ENCODE results near the gene CFTR.

CFTR gene

DNA sequence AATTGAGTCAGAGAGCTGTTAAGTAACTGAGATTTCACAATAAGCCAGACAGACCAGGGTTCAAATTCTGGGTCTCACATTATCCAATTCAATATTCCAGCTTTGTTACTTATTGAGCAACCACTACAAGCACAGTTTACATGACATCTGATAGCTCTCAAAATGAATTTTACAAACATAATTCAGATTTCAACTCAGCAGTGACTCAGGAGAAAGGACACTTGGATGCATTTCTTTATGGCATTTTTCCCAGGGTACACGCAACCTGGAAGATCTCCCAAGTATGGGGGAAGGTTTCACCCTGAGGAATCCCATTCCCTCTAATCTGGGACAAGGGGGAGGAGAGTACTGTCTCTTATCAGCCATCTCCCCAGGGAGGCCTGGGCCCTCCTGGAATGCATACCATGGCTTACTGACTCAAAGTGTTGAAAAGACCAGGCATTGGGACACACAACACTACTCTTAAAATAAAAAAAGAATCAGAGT, 102.4 kb downstream of the CFTR start:
- H3K4me3 ChIP-seq (ENCODE audit: low read depth in 1 of 2, low read length in 1 of 2), result no peak overlapping the region
- H3K9me3 ChIP-seq, result no peaks in the 10 kb centered on the region
- H3K27me3 ChIP-seq, result no peaks in the 10 kb centered on the region
- TF ChIP-seq, protein P1, sequence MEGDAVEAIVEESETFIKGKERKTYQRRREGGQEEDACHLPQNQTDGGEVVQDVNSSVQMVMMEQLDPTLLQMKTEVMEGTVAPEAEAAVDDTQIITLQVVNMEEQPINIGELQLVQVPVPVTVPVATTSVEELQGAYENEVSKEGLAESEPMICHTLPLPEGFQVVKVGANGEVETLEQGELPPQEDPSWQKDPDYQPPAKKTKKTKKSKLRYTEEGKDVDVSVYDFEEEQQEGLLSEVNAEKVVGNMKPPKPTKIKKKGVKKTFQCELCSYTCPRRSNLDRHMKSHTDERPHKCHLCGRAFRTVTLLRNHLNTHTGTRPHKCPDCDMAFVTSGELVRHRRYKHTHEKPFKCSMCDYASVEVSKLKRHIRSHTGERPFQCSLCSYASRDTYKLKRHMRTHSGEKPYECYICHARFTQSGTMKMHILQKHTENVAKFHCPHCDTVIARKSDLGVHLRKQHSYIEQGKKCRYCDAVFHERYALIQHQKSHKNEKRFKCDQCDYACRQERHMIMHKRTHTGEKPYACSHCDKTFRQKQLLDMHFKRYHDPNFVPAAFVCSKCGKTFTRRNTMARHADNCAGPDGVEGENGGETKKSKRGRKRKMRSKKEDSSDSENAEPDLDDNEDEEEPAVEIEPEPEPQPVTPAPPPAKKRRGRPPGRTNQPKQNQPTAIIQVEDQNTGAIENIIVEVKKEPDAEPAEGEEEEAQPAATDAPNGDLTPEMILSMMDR (IDR thresholded peaks at IDR 0.05), result no peak
- no peak overlapping the region for H3K27ac ChIP-seq
- no peaks in the 10 kb centered on the region for H3K4me1 ChIP-seq (ENCODE audit: control insufficient read depth in 1 of 2, insufficient read depth in 1 of 2, low read depth in 1 of 2, low read length in 1 of 2)
- no peaks in the 10 kb centered on the region for H3K36me3 ChIP-seq

DNA sequence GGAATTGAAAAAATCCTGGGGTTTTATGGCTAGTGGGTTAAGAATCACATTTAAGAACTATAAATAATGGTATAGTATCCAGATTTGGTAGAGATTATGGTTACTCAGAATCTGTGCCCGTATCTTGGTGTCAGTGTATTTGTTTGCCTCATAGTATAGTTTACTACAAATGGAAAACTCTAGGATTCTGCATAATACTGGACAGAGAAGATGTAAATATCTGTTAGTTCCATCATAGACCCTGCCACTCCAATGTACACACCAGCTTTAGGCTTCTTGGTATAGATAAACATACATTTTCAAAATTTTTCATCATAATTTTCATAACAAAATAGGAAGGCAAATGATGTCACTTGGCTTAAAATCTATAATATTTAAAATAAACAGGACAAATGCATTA, 108.1 kb downstream of the CFTR start:
- Histone ChIP-seq H3K9me3 (no peaks in the 10 kb centered on the region), H3K4me3 (ENCODE audit: low read depth in 1 of 2, low read length in 1 of 2) (no peak overlapping the region), H3K27ac (no peak overlapping the region), H3K4me1 (ENCODE audit: control insufficient read depth in 1 of 2, insufficient read depth in 1 of 2, low read depth in 1 of 2, low read length in 1 of 2) (no peaks in the 10 kb centered on the region), H3K36me3 (no peaks in the 10 kb centered on the region), H3K27me3 (no peaks in the 10 kb centered on the region)
- TF ChIP-seq, protein P1 (IDR thresholded peaks at IDR 0.05), result no peak

DNA sequence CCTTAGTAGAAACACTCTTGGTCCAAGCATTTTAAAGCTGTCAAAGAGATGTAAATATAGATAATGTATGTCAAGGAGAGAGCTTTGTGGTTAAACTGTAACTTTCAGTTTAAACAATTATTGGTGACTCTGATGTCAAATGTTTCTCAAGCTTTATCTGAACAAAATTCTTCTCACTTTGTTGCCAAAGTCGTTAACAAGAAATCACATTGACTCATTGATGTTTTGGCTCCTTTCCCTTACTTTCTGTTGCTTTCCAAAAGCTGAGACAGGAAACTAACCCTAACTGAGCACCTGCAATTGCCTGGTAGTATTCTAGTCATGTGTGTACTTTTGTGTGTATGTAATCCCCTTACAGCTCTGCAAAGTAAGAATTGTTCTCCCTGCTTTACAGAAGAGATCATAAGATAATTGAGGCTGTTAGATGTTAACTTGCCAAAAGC, 108.5 kb downstream of the CFTR start:
- Histone ChIP-seq H3K27me3 (no peaks in the 10 kb centered on the region), H3K36me3 (no peaks in the 10 kb centered on the region), H3K9me3 (no peaks in the 10 kb centered on the region), H3K4me1 (ENCODE audit: control insufficient read depth in 1 of 2, insufficient read depth in 1 of 2, low read depth in 1 of 2, low read length in 1 of 2) (no peaks in the 10 kb centered on the region), H3K4me3 (ENCODE audit: low read depth in 1 of 2, low read length in 1 of 2) (no peak overlapping the region), H3K27ac (no peak overlapping the region)
- TF ChIP-seq, protein P1 (IDR thresholded peaks at IDR 0.05), result no peak

DNA sequence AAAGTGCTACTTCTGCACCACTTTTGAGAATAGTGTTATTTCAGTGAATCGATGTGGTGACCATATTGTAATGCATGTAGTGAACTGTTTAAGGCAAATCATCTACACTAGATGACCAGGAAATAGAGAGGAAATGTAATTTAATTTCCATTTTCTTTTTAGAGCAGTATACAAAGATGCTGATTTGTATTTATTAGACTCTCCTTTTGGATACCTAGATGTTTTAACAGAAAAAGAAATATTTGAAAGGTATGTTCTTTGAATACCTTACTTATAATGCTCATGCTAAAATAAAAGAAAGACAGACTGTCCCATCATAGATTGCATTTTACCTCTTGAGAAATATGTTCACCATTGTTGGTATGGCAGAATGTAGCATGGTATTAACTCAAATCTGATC, 110.4 kb downstream of the CFTR start:
- TF ChIP-seq, protein P1 (IDR thresholded peaks at IDR 0.05), result no peak

DNA sequence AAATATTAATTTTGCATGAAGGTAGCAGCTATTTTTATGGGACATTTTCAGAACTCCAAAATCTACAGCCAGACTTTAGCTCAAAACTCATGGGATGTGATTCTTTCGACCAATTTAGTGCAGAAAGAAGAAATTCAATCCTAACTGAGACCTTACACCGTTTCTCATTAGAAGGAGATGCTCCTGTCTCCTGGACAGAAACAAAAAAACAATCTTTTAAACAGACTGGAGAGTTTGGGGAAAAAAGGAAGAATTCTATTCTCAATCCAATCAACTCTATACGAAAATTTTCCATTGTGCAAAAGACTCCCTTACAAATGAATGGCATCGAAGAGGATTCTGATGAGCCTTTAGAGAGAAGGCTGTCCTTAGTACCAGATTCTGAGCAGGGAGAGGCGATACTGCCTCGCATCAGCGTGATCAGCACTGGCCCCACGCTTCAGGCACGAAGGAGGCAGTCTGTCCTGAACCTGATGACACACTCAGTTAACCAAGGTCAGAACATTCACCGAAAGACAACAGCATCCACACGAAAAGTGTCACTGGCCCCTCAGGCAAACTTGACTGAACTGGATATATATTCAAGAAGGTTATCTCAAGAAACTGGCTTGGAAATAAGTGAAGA, 112.3 kb downstream of the CFTR start:
- no peaks in the 10 kb centered on the region for H3K4me1 ChIP-seq (ENCODE audit: control insufficient read depth in 1 of 2, insufficient read depth in 1 of 2, low read depth in 1 of 2, low read length in 1 of 2)
- TF ChIP-seq, protein P1 (IDR thresholded peaks at IDR 0.05), result no peak
- no peak overlapping the region for H3K27ac ChIP-seq
- no peaks in the 10 kb centered on the region for H3K9me3 ChIP-seq
- no peak overlapping the region for H3K4me3 ChIP-seq (ENCODE audit: low read depth in 1 of 2, low read length in 1 of 2)
- no peaks in the 10 kb centered on the region for H3K36me3 ChIP-seq
- no peaks in the 10 kb centered on the region for H3K27me3 ChIP-seq

More for the DNA sequence above, 110.4 kb downstream of the CFTR start:
- H3K4me3 ChIP-seq (ENCODE audit: low read depth in 1 of 2, low read length in 1 of 2), result no peak overlapping the region
- H3K36me3 ChIP-seq, result no peaks in the 10 kb centered on the region
- H3K9me3 ChIP-seq, result no peaks in the 10 kb centered on the region
- no peaks in the 10 kb centered on the region for H3K4me1 ChIP-seq (ENCODE audit: control insufficient read depth in 1 of 2, insufficient read depth in 1 of 2, low read depth in 1 of 2, low read length in 1 of 2)
- no peaks in the 10 kb centered on the region for H3K27me3 ChIP-seq
- H3K27ac ChIP-seq, result no peak overlapping the region
